ENCODE measurements around the gene STARD5. TPM values are rescaled to one million over a fixed set of nuclear protein-coding genes. Genes with fewer than 3 reads are reported as not detected.

STARD5 gene
- total and polyA plus RNA-seq, 9 of the 15 experiments (the other 6 are each of a cell fraction or from before 2014, with no cell fraction given): 1.7 to 5.7 (median 2.2) TPM

GRCh38 chr15:81317642-81318017, 6.3 kb downstream of the STARD5 start:
- Histone ChIP-seq H3K9ac (ENCODE audit: insufficient read depth in 1 of 2, low read depth in 2 of 2, low read length in 2 of 2) (no peak overlapping the region), H3K27ac (ENCODE audit: extremely low read depth, low read depth, low read length) (no peak overlapping the region), H3K9me1 (ENCODE audit: control insufficient read depth, insufficient read depth, low read length) (no peaks in the 10 kb centered on the region), H3K4me3 (no peak overlapping the region), H3K27me3 (ENCODE audit: control insufficient read depth in 2 of 2, insufficient read depth in 2 of 2, low read length in 2 of 2) (no peaks in the 10 kb centered on the region), H2AFZ (ENCODE audit: low read depth, low read length) (no peak overlapping the region), H3K36me3 (ENCODE audit: control insufficient read depth, insufficient read depth, low read length) (peaks cover 16% of the 10 kb centered on the region; the same call in 1 of the 3 replicates), H3K4me2 (ENCODE audit: insufficient read depth, low read length) (no peak overlapping the region), H3K79me2 (ENCODE audit: control insufficient read depth, insufficient read depth, low read length) (no peaks in the 10 kb centered on the region), H3K9me3 (replicated peaks; ENCODE audit: control insufficient read depth, insufficient read depth, low read depth, low read length) (no peaks in the 10 kb centered on the region), H3K4me1 (replicated peaks in 1 of 2; ENCODE audit: control insufficient read depth in 2 of 2, insufficient read depth in 2 of 2, low read length in 2 of 2) (peaks cover 0 to 6% of the 10 kb centered on the region in 2 experiments; a peak in 1 of 5 replicates), H4K20me1 (replicated peaks; ENCODE audit: control insufficient read depth, insufficient read depth, low read length) (no peaks in the 10 kb centered on the region)
- no TSS peak for BruUV-seq (replicated peaks)
- no peak for DNase-seq (ENCODE audit: extremely low read depth in 1 of 4, low spot score in 3 of 4)
- ChIA-PET POLR2A (interaction anchor here (0.8 kb wide), 1 partner anchor 10 kb away, joined by 3 read pairs; no protein-coding TSS in a partner anchor), CTCF (ENCODE audit: low intra/inter-chr PET ratio) (no interaction called here)
- WGBS (ENCODE audit: insufficient coverage, low coverage, missing lambda C conversion rate): 69% methylated on average over 6 of the region's 6 CpGs
- intact Hi-C loops (cut with micrococcal nuclease) (no loop called here), in situ Hi-C loops (cut with MboI) (no loop called here)
- no peak for FAIRE-seq
- TF ChIP-seq KHSRP (IDR thresholded peaks at IDR 0.05) (no peak), ZNF589 (CRISPR knock-in tag; IDR thresholded peaks at IDR 0.05; ENCODE audit: low read depth) (no peak), ILF3 (IDR thresholded peaks at IDR 0.05; ENCODE audit: borderline replicate concordance) (no peak), HINFP (tag; conservative IDR thresholded peaks at IDR 0.05; ENCODE audit: low read depth) (no peak), ZNF583 (CRISPR knock-in tag; IDR thresholded peaks at IDR 0.05) (no peak), POLR2H (tag; IDR thresholded peaks at IDR 0.05; ENCODE audit: low read depth) (no peak), CCAR2 (IDR thresholded peaks at IDR 0.05; ENCODE audit: low read depth, low read length) (no peak), HDGF (IDR thresholded peaks at IDR 0.05) (no peak), SMC3 (conservative IDR thresholded peaks at IDR 0.05; ENCODE audit: insufficient read depth, low read depth, low read length) (no peak), NR1H2 (CRISPR knock-in tag; IDR thresholded peaks at IDR 0.05) (no peak), ZNF253 (CRISPR knock-in tag; conservative IDR thresholded peaks at IDR 0.05) (no peak), JUN (IDR thresholded peaks at IDR 0.05; ENCODE audit: borderline replicate concordance, low read depth, low read length) (no peak), JUN (CRISPR knock-in tag; IDR thresholded peaks at IDR 0.05; ENCODE audit: borderline replicate concordance) (no peak), XRCC3 (IDR thresholded peaks at IDR 0.05) (no peak)
- no peak for ATAC-seq
